HG02870 (cell line): ENCODE measurements around the gene AKAP13.

Source experiments
- ATAC-seq: cut with Tn5 transposase; IDR thresholded peaks from one replicate; pipeline ENCODE4 v1.9.1; 2021; ENCODE audit warnings: mild to moderate bottlenecking, moderate library complexity; ENCODE audit not compliant: unreplicated experiment

AKAP13 gene

GRCh38 chr15:85687329-85687728, 306.9 kb downstream of the AKAP13 start:
- no peak for ATAC-seq

GRCh38 chr15:85688711-85689110, 308.3 kb downstream of the AKAP13 start:
- ATAC-seq = no peak

- peak; percentile 55 for ATAC-seq
Observed at GRCh38 chr15:85689729-85690128, 309.3 kb downstream of the AKAP13 start.

GRCh38 chr15:85690561-85691231, 310.3 kb downstream of the AKAP13 start:
- ATAC-seq = peak; percentile 61

- ATAC-seq = peak; percentile 23
Observed at GRCh38 chr15:85691350-85692240, 311.2 kb downstream of the AKAP13 start.

GRCh38 chr15:85692321-85692720, 311.9 kb downstream of the AKAP13 start:
- ATAC-seq = no peak

- no peak for ATAC-seq
Observed at GRCh38 chr15:85692873-85693272, 312.5 kb downstream of the AKAP13 start.

GRCh38 chr15:85693277-85693676, 312.9 kb downstream of the AKAP13 start:
- ATAC-seq = no peak

GRCh38 chr15:85694091-85694490, 313.7 kb downstream of the AKAP13 start:
- ATAC-seq = no peak

- no peak for ATAC-seq
Observed at GRCh38 chr15:85700767-85701166, 320.4 kb downstream of the AKAP13 start.

- no peak for ATAC-seq
Observed at GRCh38 chr15:85702321-85703101, 322.1 kb downstream of the AKAP13 start.

- ATAC-seq = no peak
Observed at GRCh38 chr15:85704066-85704465, 323.7 kb downstream of the AKAP13 start.

- no peak for ATAC-seq
Observed at GRCh38 chr15:85704720-85705429, 324.5 kb downstream of the AKAP13 start.

- no peak for ATAC-seq
Observed at GRCh38 chr15:85706779-85707518, 326.5 kb downstream of the AKAP13 start.

- no peak for ATAC-seq
Observed at GRCh38 chr15:85707519-85708338, 327.3 kb downstream of the AKAP13 start.

GRCh38 chr15:85708402-85708941, 328.1 kb downstream of the AKAP13 start:
- no peak for ATAC-seq

GRCh38 chr15:85709250-85709649, 328.8 kb downstream of the AKAP13 start:
- ATAC-seq = no peak

- peak; percentile 82 for ATAC-seq
Observed at GRCh38 chr15:85710340-85710842, 330.0 kb downstream of the AKAP13 start.
